Liver (tissue), 9 donors: Measurements from ENCODE around the gene EGFR. TPM values are rescaled to one million over a fixed set of nuclear protein-coding genes. Genes with fewer than 3 reads are reported as not detected.

ENCODE experiments used
- DNase-seq: peaks from one replicate; pipeline ENCODE4 v3.0.0-alpha.2; 2017; ENCODE audit warnings: low spot score
- H3K27ac ChIP-seq, 2 donors: one replicate each; pipeline ENCODE4 v1.7.0; 2013; ENCODE audit warnings: inconsistent platforms in 2 of 2, low read length in 2 of 2, control low read depth in 1 of 2, low read depth in 1 of 2, mild to moderate bottlenecking in 1 of 2
- H3K27me3 ChIP-seq, 4 donors: one replicate each; pipeline versions ENCODE4 v1.6.1 to v1.7.0; 2013; ENCODE audit warnings: low read length in 3 of 4, inconsistent platforms in 1 of 4, mild to moderate bottlenecking in 1 of 4, moderate library complexity in 1 of 4; ENCODE audit not compliant: control insufficient read depth in 4 of 4, insufficient read depth in 4 of 4
- H3K36me3 ChIP-seq, 4 donors: one replicate each; pipeline versions ENCODE4 v1.6.1 to v1.7.0; 2013; ENCODE audit warnings: low read length in 3 of 4, mild to moderate bottlenecking in 3 of 4, low read depth in 1 of 4, moderate library complexity in 1 of 4; ENCODE audit not compliant: control insufficient read depth in 4 of 4, insufficient read depth in 3 of 4
- H3K4me1 ChIP-seq, 4 donors: one replicate each; pipeline versions ENCODE4 v1.6.1 to v1.7.0; 2013; ENCODE audit warnings: low read length in 3 of 4, mild to moderate bottlenecking in 3 of 4, moderate library complexity in 1 of 4; ENCODE audit not compliant: control insufficient read depth in 4 of 4, insufficient read depth in 4 of 4
- H3K4me3 ChIP-seq, 3 donors: one replicate each; pipeline versions ENCODE4 v1.6.1 to v1.7.0; 2013; ENCODE audit warnings: low read length in 3 of 3, control low read depth in 1 of 3, low read depth in 1 of 3, mild to moderate bottlenecking in 1 of 3
- H3K9ac ChIP-seq, 2 donors: one replicate each; pipeline ENCODE4 v1.7.0; 2013; ENCODE audit warnings: low read length in 2 of 2, mild to moderate bottlenecking in 2 of 2, moderate library complexity in 2 of 2, control low read depth in 1 of 2, low read depth in 1 of 2
- H3K9me3 ChIP-seq, 4 donors: one replicate each; pipeline versions ENCODE4 v1.6.1 to v1.7.0; 2013; ENCODE audit warnings: low read length in 3 of 4; ENCODE audit not compliant: control insufficient read depth in 4 of 4
- CTCF ChIP-seq: fragments of 150-350 bp; IDR thresholded peaks from 2 replicates; pipeline ENCODE4 v1.5.1; 2017; ENCODE audit warnings: improper control_type of control experiment, low read depth, low read length; ENCODE audit not compliant: missing input control
- EGR1 ChIP-seq, 2 donors: IDR thresholded peaks; 2 replicates each; pipeline ENCODE4 v1.6.1; 2016 to 2018; ENCODE audit warnings: antibody characterized with exemption in 2 of 2, low read depth in 2 of 2
- FOXA1 ChIP-seq: IDR thresholded peaks from 2 replicates; pipeline ENCODE4 v1.6.1; 2016; ENCODE audit warnings: antibody characterized with exemption
- GABPA ChIP-seq, 2 donors: IDR thresholded peaks in 1 of 2; conservative IDR thresholded peaks in 1 of 2; 2 replicates each; pipeline ENCODE4 v1.6.1; 2016; ENCODE audit warnings: antibody characterized with exemption in 2 of 2, mild to moderate bottlenecking in 1 of 2, moderate library complexity in 1 of 2
- HNF4A ChIP-seq, 2 donors: conservative IDR thresholded peaks; 2 replicates each; pipeline ENCODE4 v1.6.1; 2016; ENCODE audit warnings: antibody characterized with exemption in 2 of 2, mild to moderate bottlenecking in 2 of 2
- HNF4G ChIP-seq: IDR thresholded peaks from 2 replicates; pipeline ENCODE4 v1.6.1; 2016; ENCODE audit warnings: antibody characterized with exemption
- JUND ChIP-seq, 2 donors: IDR thresholded peaks; 2 replicates each; pipeline ENCODE4 v1.6.1; 2016; ENCODE audit warnings: antibody characterized with exemption in 2 of 2
- MAX ChIP-seq: IDR thresholded peaks from 2 replicates; pipeline ENCODE4 v1.6.1; 2016; ENCODE audit warnings: antibody characterized with exemption
- RAD21 ChIP-seq, 2 donors: IDR thresholded peaks; 2 replicates each; pipeline ENCODE4 v1.6.1; 2016; ENCODE audit warnings: antibody characterized with exemption in 2 of 2, mild to moderate bottlenecking in 2 of 2
- REST ChIP-seq: IDR thresholded peaks from 2 replicates; pipeline ENCODE4 v1.6.1; 2016; ENCODE audit warnings: antibody characterized with exemption, mild to moderate bottlenecking
- RXRA ChIP-seq, 2 donors: IDR thresholded peaks; 2 replicates each; pipeline ENCODE4 v1.6.1; 2017 to 2018; ENCODE audit warnings: antibody characterized with exemption in 2 of 2, mild to moderate bottlenecking in 1 of 2
- SP1 ChIP-seq: IDR thresholded peaks from 2 replicates; pipeline ENCODE4 v1.6.1; 2018; ENCODE audit warnings: antibody characterized with exemption, mild to moderate bottlenecking
- TAF1 ChIP-seq: conservative IDR thresholded peaks from 2 replicates; pipeline ENCODE4 v1.6.1; 2016; ENCODE audit warnings: antibody characterized with exemption, mild to moderate bottlenecking
- YY1 ChIP-seq: IDR thresholded peaks from 2 replicates; pipeline ENCODE4 v1.6.1; 2016; ENCODE audit warnings: antibody characterized with exemption, mild to moderate bottlenecking
- WGBS: extraction: QIAGEN DNeasy Blood & Tissue Kit; methylation state at CpG from one replicate; pipeline ENCODE4 v1.1.7; 2013; 5-methylcytosine and 5-hydroxymethylcytosine counted together
- polyA plus RNA-seq, 2 donors: library from polyadenylated mRNA; stranded (reverse) in 1 of 2; unstranded in 1 of 2; fragments of 200-250 nt in 1 of 2; fragments of >200 nt in 1 of 2; fragmentation: Nextera tagmentation in 1 of 2; extraction: Ambion mirVana in 1 of 2; gene quantifications; one replicate each; pipeline versions ENCODE4 v1.2.1 to v1.2.3, GENCODE V29; 2013 to 2015
- total RNA-seq, 2 donors: library from RNA; depleted of rRNA; stranded (reverse); fragments of >200 nt; gene quantifications; one replicate each; pipeline ENCODE4 v1.2.3, GENCODE V29; 2014
- TF ChIP-seq, protein P1 (sequence below): IDR thresholded peaks from 2 replicates; pipeline ENCODE4 v1.6.1; 2016; ENCODE audit warnings: antibody characterized with exemption
- TF ChIP-seq, protein P2 (sequence below): IDR thresholded peaks from 2 replicates; pipeline ENCODE4 v1.6.1; 2016; ENCODE audit warnings: antibody characterized with exemption
- donor health status: healthy.
- donor health status: healthy.
- donor health status: healthy.
- donor health status: healthy.
- donor health status: healthy.

Gene EGFR
- total and polyA plus RNA-seq, 4 donors = 22.6 to 37.0 (median 27.7) TPM

DNA sequence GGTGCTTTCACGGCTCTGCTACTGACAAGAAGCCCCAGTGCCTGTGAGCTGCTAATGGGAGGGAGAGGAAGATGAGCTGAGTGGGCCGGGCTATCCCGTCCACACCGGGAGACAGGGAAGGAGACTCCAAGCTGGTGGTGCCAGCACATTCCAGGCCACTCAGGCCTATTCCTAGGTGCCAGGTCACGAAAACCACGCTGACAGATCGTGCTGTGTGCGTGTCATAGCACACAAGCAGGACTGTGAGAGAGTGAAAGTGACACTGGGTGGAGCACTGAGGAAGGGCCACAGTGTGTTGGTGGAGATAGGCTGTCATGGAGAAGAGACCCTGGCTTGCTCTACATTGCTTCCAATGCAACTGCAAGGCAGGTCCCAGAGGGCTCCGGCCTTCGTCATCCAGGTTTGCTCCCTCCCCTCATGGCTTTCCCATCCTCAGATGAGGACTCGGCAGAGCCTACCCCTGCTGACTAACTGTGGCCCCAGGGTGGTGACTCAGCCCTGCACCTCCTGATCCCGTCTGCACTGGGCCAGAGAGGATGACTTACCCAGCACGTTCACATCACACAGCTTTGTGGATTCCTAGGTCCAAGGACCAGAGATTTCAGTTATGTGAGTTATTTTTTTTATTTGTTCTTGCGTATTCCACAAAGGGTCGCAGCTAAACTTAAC, 167.3 kb downstream of the EGFR start:
- 90% methylated on average over 15 of the region's 15 CpGs for WGBS
- Histone ChIP-seq H3K27me3 (no peaks in the 10 kb centered on the region), H3K4me3 (no peak overlapping the region), H3K27ac (no peak overlapping the region), H3K9ac (no peak overlapping the region), H3K4me1 (peaks cover 0 to 16% (median 8%) of the 10 kb centered on the region in 4 donors), H3K9me3 (no peaks in the 10 kb centered on the region), H3K36me3 (peaks cover 19 to 50% (median 33%) of the 10 kb centered on the region in 4 donors)
- TF ChIP-seq SP1 (no peak), TAF1 (no peak), GABPA (IDR thresholded peaks at IDR 0.05 in 1 of 2, conservative IDR thresholded peaks at IDR 0.05 in 1 of 2) (no peak), RXRA (IDR thresholded peaks at IDR 0.05) (no peak), FOXA1 (no peak), EGR1 (IDR thresholded peaks at IDR 0.05; ENCODE audit: low read depth in 2 of 2) (no peak), YY1 (no peak), MAX (no peak), CTCF (no peak), HNF4G (no peak), JUND (IDR thresholded peaks at IDR 0.05) (no peak), HNF4A (conservative IDR thresholded peaks at IDR 0.05) (no peak), REST (no peak)
- TF ChIP-seq, protein P1, sequence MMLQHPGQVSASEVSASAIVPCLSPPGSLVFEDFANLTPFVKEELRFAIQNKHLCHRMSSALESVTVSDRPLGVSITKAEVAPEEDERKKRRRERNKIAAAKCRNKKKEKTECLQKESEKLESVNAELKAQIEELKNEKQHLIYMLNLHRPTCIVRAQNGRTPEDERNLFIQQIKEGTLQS = no peak
- no peak for DNase-seq

DNA sequence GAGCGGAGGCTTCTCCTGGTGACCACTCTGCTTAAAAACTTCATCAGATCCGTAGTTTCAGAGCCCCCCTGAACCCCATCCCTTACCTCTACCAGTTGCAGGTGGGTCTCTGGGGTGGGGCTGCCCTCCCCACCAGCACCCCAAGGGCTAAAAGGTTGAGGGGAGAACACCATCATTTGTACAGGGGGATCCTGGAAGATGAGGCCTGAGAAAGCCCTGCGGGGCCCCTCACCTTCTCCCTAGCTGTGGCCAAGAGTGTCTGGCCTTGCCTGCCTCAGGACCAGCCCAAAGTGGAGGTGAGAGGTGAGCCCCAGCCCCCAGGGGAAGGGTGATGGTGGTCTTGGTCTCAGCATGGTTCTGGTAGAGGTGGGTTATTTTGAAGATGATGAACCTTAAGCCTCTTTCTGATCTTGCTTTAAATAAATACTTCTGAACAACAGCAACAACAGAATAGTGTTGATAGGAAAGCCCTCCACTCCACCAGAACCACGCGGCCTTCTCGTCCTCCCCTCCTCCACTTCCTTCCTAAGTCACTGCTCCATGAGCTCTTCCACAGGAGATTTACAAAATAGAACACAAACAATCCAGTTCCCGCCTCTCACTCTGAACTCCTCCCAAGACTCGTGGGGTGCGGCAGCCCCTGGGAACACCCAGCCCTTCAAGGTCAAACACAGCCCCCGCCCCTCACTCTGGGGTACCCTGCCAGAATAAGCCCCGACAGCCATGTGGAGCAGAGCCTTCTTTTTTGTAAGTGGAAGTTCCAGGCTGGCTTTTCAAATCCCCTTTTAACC, 169.1 kb downstream of the EGFR start:
- Histone ChIP-seq H3K9ac (no peak overlapping the region), H3K4me1 (peaks cover 0 to 7% (median 4%) of the 10 kb centered on the region in 4 donors), H3K9me3 (no peaks in the 10 kb centered on the region), H3K27ac (no peak overlapping the region), H3K4me3 (no peak overlapping the region), H3K27me3 (no peaks in the 10 kb centered on the region), H3K36me3 (peaks cover 16 to 55% (median 38%) of the 10 kb centered on the region in 4 donors)
- DNase-seq = no peak
- 57% methylated on average over 11 of the region's 11 CpGs for WGBS
- TF ChIP-seq REST (no peak), RAD21 (IDR thresholded peaks at IDR 0.05) (no peak), TAF1 (no peak), YY1 (no peak), MAX (no peak)
- TF ChIP-seq, protein P2, sequence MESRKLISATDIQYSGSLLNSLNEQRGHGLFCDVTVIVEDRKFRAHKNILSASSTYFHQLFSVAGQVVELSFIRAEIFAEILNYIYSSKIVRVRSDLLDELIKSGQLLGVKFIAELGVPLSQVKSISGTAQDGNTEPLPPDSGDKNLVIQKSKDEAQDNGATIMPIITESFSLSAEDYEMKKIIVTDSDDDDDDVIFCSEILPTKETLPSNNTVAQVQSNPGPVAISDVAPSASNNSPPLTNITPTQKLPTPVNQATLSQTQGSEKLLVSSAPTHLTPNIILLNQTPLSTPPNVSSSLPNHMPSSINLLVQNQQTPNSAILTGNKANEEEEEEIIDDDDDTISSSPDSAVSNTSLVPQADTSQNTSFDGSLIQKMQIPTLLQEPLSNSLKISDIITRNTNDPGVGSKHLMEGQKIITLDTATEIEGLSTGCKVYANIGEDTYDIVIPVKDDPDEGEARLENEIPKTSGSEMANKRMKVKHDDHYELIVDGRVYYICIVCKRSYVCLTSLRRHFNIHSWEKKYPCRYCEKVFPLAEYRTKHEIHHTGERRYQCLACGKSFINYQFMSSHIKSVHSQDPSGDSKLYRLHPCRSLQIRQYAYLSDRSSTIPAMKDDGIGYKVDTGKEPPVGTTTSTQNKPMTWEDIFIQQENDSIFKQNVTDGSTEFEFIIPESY = no peak
